Measurements from ENCODE around the gene NTN1. TPM values are rescaled to one million over a fixed set of nuclear protein-coding genes. Genes with fewer than 3 reads are reported as not detected.
"Not testable (repeated sequence)": the region's sequence is repeated elsewhere in the genome, so short reads cannot be mapped to it uniquely, and the experiment has no call there.

The NTN1 gene
- total and polyA plus RNA-seq, 2 donors from 2014 or later: 1.8 TPM

- intact Hi-C loops (cut with DNase I): loop anchor here (10.0 kb wide), 1 partner anchor 545 kb away; no protein-coding TSS in a partner anchor
- H3K36me3 ChIP-seq (ENCODE audit: control insufficient read depth in 2 of 3, insufficient read depth in 3 of 3, low read length in 3 of 3): no peaks in the 10 kb centered on the region
- TF ChIP-seq CTCF (IDR thresholded peaks at IDR 0.05; ENCODE audit: borderline replicate concordance, extremely low read depth, insufficient read depth): no peak
- FAIRE-seq (no peak), DNase-seq (no peak)
- H3K27me3 ChIP-seq (ENCODE audit: control insufficient read depth, insufficient read depth, low read length): no peaks in the 10 kb centered on the region
- no peak overlapping the region for H3K27ac ChIP-seq (ENCODE audit: low read depth in 2 of 2, low read length in 2 of 2)
- no peak overlapping the region for H3K4me3 ChIP-seq (ENCODE audit: low read length in 3 of 3)
- H3K4me1 ChIP-seq (ENCODE audit: control insufficient read depth in 2 of 3, insufficient read depth in 2 of 3, low read depth in 1 of 3, low read length in 3 of 3): no peaks in the 10 kb centered on the region
- no peaks in the 10 kb centered on the region for H3K9me3 ChIP-seq (ENCODE audit: control insufficient read depth in 2 of 3, insufficient read depth in 1 of 3, low read length in 3 of 3)
- no peak overlapping the region for H3K9ac ChIP-seq (ENCODE audit: low read length in 3 of 3)
These were observed 41.6 kb upstream of the NTN1 start for GRCh38 chr17:8979715-8980114.

GRCh38 chr17:8981443-8981842, 39.9 kb upstream of the NTN1 start:
- no peak for TF ChIP-seq CTCF (IDR thresholded peaks at IDR 0.05; ENCODE audit: borderline replicate concordance, extremely low read depth, insufficient read depth)
- FAIRE-seq: no peak
- intact Hi-C loops (cut with DNase I): loop anchor here (10.0 kb wide), 1 partner anchor 543 kb away; no protein-coding TSS in a partner anchor
- Histone ChIP-seq H3K4me3 (ENCODE audit: low read length in 3 of 3) (no peak overlapping the region), H3K9ac (ENCODE audit: low read length in 3 of 3) (no peak overlapping the region), H3K27me3 (ENCODE audit: control insufficient read depth, insufficient read depth, low read length) (no peaks in the 10 kb centered on the region), H3K9me3 (ENCODE audit: control insufficient read depth in 2 of 3, insufficient read depth in 1 of 3, low read length in 3 of 3) (no peaks in the 10 kb centered on the region), H3K4me1 (ENCODE audit: control insufficient read depth in 2 of 3, insufficient read depth in 2 of 3, low read depth in 1 of 3, low read length in 3 of 3) (no peaks in the 10 kb centered on the region), H3K36me3 (ENCODE audit: control insufficient read depth in 2 of 3, insufficient read depth in 3 of 3, low read length in 3 of 3) (no peaks in the 10 kb centered on the region), H3K27ac (ENCODE audit: low read depth in 2 of 2, low read length in 2 of 2) (no peak overlapping the region)
- no peak for DNase-seq

DNA sequence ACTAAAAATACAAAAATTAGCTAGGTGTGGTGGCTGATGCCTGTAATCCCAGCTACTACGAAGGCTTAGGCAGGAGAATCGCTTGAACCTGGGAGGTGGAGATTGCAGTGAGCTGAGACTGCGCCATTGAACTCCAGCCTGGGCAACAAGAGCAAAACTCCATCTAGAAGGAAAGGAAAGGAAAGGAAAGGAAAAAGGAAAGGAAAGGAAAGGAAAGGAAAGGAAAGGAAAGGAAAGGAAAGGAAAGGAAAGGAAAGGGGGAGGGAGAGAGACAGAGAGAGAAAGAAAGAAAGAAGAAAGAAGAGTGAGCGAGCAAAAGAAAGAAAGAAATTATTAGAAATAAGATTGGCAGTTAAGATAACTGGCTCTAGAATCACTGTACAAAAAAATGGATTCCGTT, 37.1 kb upstream of the NTN1 start:
- H3K4me3 ChIP-seq (ENCODE audit: low read length in 3 of 3); H3K9me3 ChIP-seq (ENCODE audit: control insufficient read depth in 2 of 3, insufficient read depth in 1 of 3, low read length in 3 of 3); H3K36me3 ChIP-seq (ENCODE audit: control insufficient read depth in 2 of 3, insufficient read depth in 3 of 3, low read length in 3 of 3); H3K27me3 ChIP-seq (ENCODE audit: control insufficient read depth, insufficient read depth, low read length); DNase-seq; H3K4me1 ChIP-seq (ENCODE audit: control insufficient read depth in 2 of 3, insufficient read depth in 2 of 3, low read depth in 1 of 3, low read length in 3 of 3); FAIRE-seq; H3K9ac ChIP-seq (ENCODE audit: low read length in 3 of 3); H3K27ac ChIP-seq (ENCODE audit: low read depth in 2 of 2, low read length in 2 of 2): not testable (repeated sequence)
- intact Hi-C loops (cut with DNase I): loop anchor here (10.0 kb wide), 1 partner anchor 541 kb away; no protein-coding TSS in a partner anchor

- DNase-seq: no peak
- Histone ChIP-seq H3K4me3 (ENCODE audit: low read length in 3 of 3) (no peak overlapping the region), H3K9ac (ENCODE audit: low read length in 3 of 3) (no peak overlapping the region), H3K27me3 (ENCODE audit: control insufficient read depth, insufficient read depth, low read length) (no peaks in the 10 kb centered on the region), H3K9me3 (ENCODE audit: control insufficient read depth in 2 of 3, insufficient read depth in 1 of 3, low read length in 3 of 3) (peaks cover 0 to 5% (median 0%) of the 10 kb centered on the region in 3 donors), H3K27ac (ENCODE audit: low read depth in 2 of 2, low read length in 2 of 2) (no peak overlapping the region), H3K4me1 (ENCODE audit: control insufficient read depth in 2 of 3, insufficient read depth in 2 of 3, low read depth in 1 of 3, low read length in 3 of 3) (no peaks in the 10 kb centered on the region), H3K36me3 (ENCODE audit: control insufficient read depth in 2 of 3, insufficient read depth in 3 of 3, low read length in 3 of 3) (no peaks in the 10 kb centered on the region)
- no peak for FAIRE-seq
- intact Hi-C loops (cut with DNase I): loop anchor here (10.0 kb wide), 1 partner anchor 540 kb away; no protein-coding TSS in a partner anchor
- TF ChIP-seq CTCF (IDR thresholded peaks at IDR 0.05; ENCODE audit: borderline replicate concordance, extremely low read depth, insufficient read depth): no peak
These were observed 36.1 kb upstream of the NTN1 start for GRCh38 chr17:8985054-8985701.
